Subcutaneous abdominal adipose tissue (tissue), 5 donors: ENCODE data around the gene DEPDC1B.
"Not testable (repeated sequence)": the region's sequence is repeated elsewhere in the genome, so short reads cannot be mapped to it uniquely, and the experiment has no call there.

Experiments
- H3K27ac ChIP-seq: one replicate; pipeline ENCODE4 v1.7.0; 2013; ENCODE audit warnings: low read depth, mild to moderate bottlenecking, inconsistent platforms, low read length, moderate library complexity
- H3K27me3 ChIP-seq, 5 donors: one replicate each; pipeline ENCODE4 v1.7.0; 2013; ENCODE audit warnings: low read length in 5 of 5, inconsistent platforms in 1 of 5; ENCODE audit not compliant: control insufficient read depth in 5 of 5, insufficient read depth in 4 of 5
- H3K36me3 ChIP-seq, 5 donors: one replicate each; pipeline ENCODE4 v1.7.0; 2013; ENCODE audit warnings: low read length in 5 of 5; ENCODE audit not compliant: control insufficient read depth in 5 of 5, insufficient read depth in 5 of 5
- H3K4me1 ChIP-seq, 5 donors: one replicate each; pipeline ENCODE4 v1.7.0; 2013; ENCODE audit warnings: low read length in 5 of 5, mild to moderate bottlenecking in 3 of 5, moderate library complexity in 1 of 5; ENCODE audit not compliant: control insufficient read depth in 5 of 5, insufficient read depth in 5 of 5
- H3K4me3 ChIP-seq, 5 donors: one replicate each; pipeline ENCODE4 v1.7.0; 2013; ENCODE audit warnings: low read length in 5 of 5, low read depth in 1 of 5
- H3K9ac ChIP-seq, 5 donors: one replicate each; pipeline ENCODE4 v1.7.0; 2013; ENCODE audit warnings: low read length in 5 of 5, mild to moderate bottlenecking in 4 of 5, moderate library complexity in 3 of 5
- H3K9me3 ChIP-seq, 5 donors: one replicate each; pipeline ENCODE4 v1.7.0; 2013; ENCODE audit warnings: low read length in 5 of 5; ENCODE audit not compliant: control insufficient read depth in 5 of 5
- donor health status: healthy.
- donor health status: healthy.
- donor health status: healthy.
- donor health status: healthy.
- donor health status: healthy.

The DEPDC1B gene

GRCh38 chr5:60699288-60699608, 718 bp downstream of the DEPDC1B start:
- peak overlapping the region in 4 of 5 donors; percentile 34 to 89 (median 84) for H3K9ac ChIP-seq
- H3K36me3 ChIP-seq: no peaks in the 10 kb centered on the region
- H3K27ac ChIP-seq: peak overlapping the region; percentile 61
- H3K9me3 ChIP-seq: no peaks in the 10 kb centered on the region
- no peaks in the 10 kb centered on the region for H3K27me3 ChIP-seq
- peaks cover 2 to 25% (median 21%) of the 10 kb centered on the region in 5 donors for H3K4me1 ChIP-seq
- H3K4me3 ChIP-seq: peak overlapping the region; percentile 76 to 93 (median 87)

GRCh38 chr5:60698336-60698735, 1.6 kb downstream of the DEPDC1B start:
- Histone ChIP-seq H3K9ac (no peak overlapping the region), H3K9me3 (no peaks in the 10 kb centered on the region), H3K4me3 (no peak overlapping the region), H3K27me3 (no peaks in the 10 kb centered on the region), H3K27ac (no peak overlapping the region), H3K36me3 (no peaks in the 10 kb centered on the region), H3K4me1 (peaks cover 2 to 25% (median 21%) of the 10 kb centered on the region in 5 donors)

GRCh38 chr5:60690326-60690725, 9.6 kb downstream of the DEPDC1B start:
- no peak overlapping the region for H3K9ac ChIP-seq
- H3K9me3 ChIP-seq: no peaks in the 10 kb centered on the region
- no peak overlapping the region for H3K4me3 ChIP-seq
- no peaks in the 10 kb centered on the region for H3K4me1 ChIP-seq
- H3K36me3 ChIP-seq: no peaks in the 10 kb centered on the region
- no peaks in the 10 kb centered on the region for H3K27me3 ChIP-seq
- H3K27ac ChIP-seq: no peak overlapping the region

- no peaks in the 10 kb centered on the region for H3K9me3 ChIP-seq
- no peak overlapping the region for H3K9ac ChIP-seq
- H3K4me3 ChIP-seq: no peak overlapping the region
- H3K27ac ChIP-seq: no peak overlapping the region
- no peaks in the 10 kb centered on the region for H3K27me3 ChIP-seq
- H3K36me3 ChIP-seq: no peaks in the 10 kb centered on the region
- H3K4me1 ChIP-seq: no peaks in the 10 kb centered on the region
Observed at GRCh38 chr5:60688980-60689379, 11.0 kb downstream of the DEPDC1B start.

GRCh38 chr5:60687927-60688720, 11.8 kb downstream of the DEPDC1B start:
- no peaks in the 10 kb centered on the region for H3K36me3 ChIP-seq

GRCh38 chr5:60686157-60686556, 13.8 kb downstream of the DEPDC1B start:
- H3K9ac ChIP-seq: no peak overlapping the region
- no peaks in the 10 kb centered on the region for H3K4me1 ChIP-seq
- no peaks in the 10 kb centered on the region for H3K27me3 ChIP-seq
- no peaks in the 10 kb centered on the region for H3K36me3 ChIP-seq
- H3K4me3 ChIP-seq: no peak overlapping the region
- no peaks in the 10 kb centered on the region for H3K9me3 ChIP-seq
- no peak overlapping the region for H3K27ac ChIP-seq

More at GRCh38 chr5:60687927-60688720, 11.8 kb downstream of the DEPDC1B start:
- Histone ChIP-seq H3K27ac (no peak overlapping the region), H3K9me3 (no peaks in the 10 kb centered on the region), H3K4me1 (no peaks in the 10 kb centered on the region), H3K4me3 (no peak overlapping the region), H3K27me3 (no peaks in the 10 kb centered on the region), H3K9ac (no peak overlapping the region)

- no peaks in the 10 kb centered on the region for H3K27me3 ChIP-seq
- H3K9ac ChIP-seq: no peak overlapping the region
- H3K4me3 ChIP-seq: no peak overlapping the region
- H3K9me3 ChIP-seq: no peaks in the 10 kb centered on the region
- H3K36me3 ChIP-seq: no peaks in the 10 kb centered on the region
- no peak overlapping the region for H3K27ac ChIP-seq
- H3K4me1 ChIP-seq: no peaks in the 10 kb centered on the region
Observed at GRCh38 chr5:60685700-60686099, 14.3 kb downstream of the DEPDC1B start.

GRCh38 chr5:60685028-60685427, 14.9 kb downstream of the DEPDC1B start:
- no peak overlapping the region for H3K4me3 ChIP-seq
- no peaks in the 10 kb centered on the region for H3K36me3 ChIP-seq
- no peaks in the 10 kb centered on the region for H3K27me3 ChIP-seq
- no peaks in the 10 kb centered on the region for H3K9me3 ChIP-seq
- no peaks in the 10 kb centered on the region for H3K4me1 ChIP-seq
- no peak overlapping the region for H3K27ac ChIP-seq
- no peak overlapping the region for H3K9ac ChIP-seq

- not testable (repeated sequence) for H3K4me3 ChIP-seq, H3K4me1 ChIP-seq
Observed at GRCh38 chr5:60682007-60682406, 18.0 kb downstream of the DEPDC1B start.

GRCh38 chr5:60679816-60680215, 20.1 kb downstream of the DEPDC1B start:
- no peak overlapping the region for H3K9ac ChIP-seq

More at GRCh38 chr5:60682007-60682406, 18.0 kb downstream of the DEPDC1B start:
- not testable (repeated sequence) for H3K9me3 ChIP-seq, H3K36me3 ChIP-seq, H3K9ac ChIP-seq, H3K27ac ChIP-seq, H3K27me3 ChIP-seq

More at GRCh38 chr5:60679816-60680215, 20.1 kb downstream of the DEPDC1B start:
- H3K9me3 ChIP-seq: no peaks in the 10 kb centered on the region
- no peaks in the 10 kb centered on the region for H3K4me1 ChIP-seq
- no peak overlapping the region for H3K4me3 ChIP-seq
- H3K36me3 ChIP-seq: no peaks in the 10 kb centered on the region
- H3K27me3 ChIP-seq: no peaks in the 10 kb centered on the region
- H3K27ac ChIP-seq: no peak overlapping the region
